K562 (cell line): ENCODE results near the gene FAM120C. TPM values are rescaled to one million over a fixed set of nuclear protein-coding genes. Genes with fewer than 3 reads are reported as not detected.

Experiments
- ATAC-seq: fragments of 200-7000 bp; cut with Tn5 transposase; 3 replicates; pipeline ENCODE4 v1.9.1; 2020; ENCODE audit warnings: moderate library complexity
- BruUV-seq: library from RNA; stranded (reverse); fragments of 400-500 nt; replicated peaks from 2 replicates; lab custom pipeline; 2021; lab: Mats Ljungman, UMichigan
- CTCF ChIA-PET: fragments of 300-600 bp; formaldehyde crosslinking; extraction: SDS; loops from one replicate; lab custom pipeline; 2021; ENCODE audit warnings: low intra/inter-chr PET ratio; lab: Yijun Ruan, JAX
- POLR2A ChIA-PET: fragments of 300-600, 350-650 bp; sonication (Branson Sonifier 250); formaldehyde crosslinking; extraction: SDS; loops from one replicate; lab custom pipeline; 2021; ENCODE audit warnings: antibody characterized with exemption, inconsistent platforms; lab: Yijun Ruan, JAX
- DNase-seq, 4 experiments: peaks; one replicate each; pipeline versions ENCODE4 v3.0.0 to v3.0.0-alpha.2; 2011 to 2018; ENCODE audit warnings: low spot score in 3 of 4, mixed read lengths in 3 of 4; ENCODE audit errors: extremely low read depth in 1 of 4
- FAIRE-seq: peaks from 2 replicates; lab custom pipeline; 2011; peaks lifted over from hg19 to GRCh38; lab: Jason Lieb, UNC
- H2AFZ ChIP-seq: 2 replicates; pipeline ENCODE4 v1.6.0; 2011; ENCODE audit warnings: low read depth, low read length, control low read depth, inconsistent platforms
- H3K27ac ChIP-seq: fragments of 200-600 bp; 3 replicates; pipeline ENCODE4 v1.8.0; 2011; ENCODE audit warnings: low read depth, mild to moderate bottlenecking, control low read depth, inconsistent platforms, low read length, moderate library complexity, mixed read lengths; ENCODE audit errors: extremely low read depth
- H3K27me3 ChIP-seq, 2 experiments: fragments of 300-600 bp in 1 of 2; 2 replicates in 1 of 2; 3 replicates in 1 of 2; pipeline versions ENCODE4 v1.6.0 to v1.8.0; 2011; ENCODE audit warnings: inconsistent platforms in 2 of 2, low read length in 2 of 2, mild to moderate bottlenecking in 1 of 2, mixed read lengths in 1 of 2, moderate library complexity in 1 of 2; ENCODE audit not compliant: control insufficient read depth in 2 of 2, insufficient read depth in 2 of 2
- H3K36me3 ChIP-seq: fragments of 300-600 bp; 3 replicates; pipeline ENCODE4 v1.8.0; 2011; ENCODE audit warnings: mild to moderate bottlenecking, low read length, inconsistent platforms; ENCODE audit not compliant: control insufficient read depth, insufficient read depth
- H3K4me1 ChIP-seq, 2 experiments: fragments of 200-600 bp in 1 of 2; replicated peaks in 1 of 2; 2 replicates in 1 of 2; 3 replicates in 1 of 2; pipeline versions ENCODE4 v1.5.1 to v1.8.0; 2011; ENCODE audit warnings: inconsistent platforms in 2 of 2, low read length in 2 of 2, mild to moderate bottlenecking in 1 of 2, mixed read lengths in 1 of 2, moderate library complexity in 1 of 2; ENCODE audit not compliant: control insufficient read depth in 2 of 2, insufficient read depth in 2 of 2
- H3K4me2 ChIP-seq: 2 replicates; pipeline ENCODE4 v1.6.1; 2011; ENCODE audit warnings: low read length, control low read depth, inconsistent platforms, mixed read lengths; ENCODE audit not compliant: insufficient read depth
- H3K4me3 ChIP-seq: fragments of 200-600 bp; sonication (generic), shearing (Covaris generic); 2 replicates; pipeline ENCODE4 v1.5.1; 2016; ENCODE audit warnings: control low read depth, inconsistent platforms
- H3K79me2 ChIP-seq: fragments of 200-600 bp; 3 replicates; pipeline ENCODE4 v1.8.0; 2011; ENCODE audit warnings: low read length, inconsistent platforms; ENCODE audit not compliant: control insufficient read depth, insufficient read depth
- H3K9ac ChIP-seq, 2 experiments: 2 replicates each; pipeline versions ENCODE4 v1.6.0 to v1.6.1; 2011; ENCODE audit warnings: low read depth in 2 of 2, low read length in 2 of 2, control low read depth in 1 of 2, inconsistent platforms in 1 of 2, mild to moderate bottlenecking in 1 of 2, mixed read lengths in 1 of 2; ENCODE audit not compliant: insufficient read depth in 1 of 2
- H3K9me1 ChIP-seq: one replicate; pipeline ENCODE4 v1.6.0; 2011; ENCODE audit warnings: inconsistent platforms, mild to moderate bottlenecking, low read length, moderate library complexity; ENCODE audit not compliant: control insufficient read depth, insufficient read depth
- H3K9me3 ChIP-seq: replicated peaks from 2 replicates; pipeline ENCODE4 v1.5.1; 2011; ENCODE audit warnings: low read depth, low read length, inconsistent platforms; ENCODE audit not compliant: control insufficient read depth, insufficient read depth
- H4K20me1 ChIP-seq: replicated peaks from 2 replicates; pipeline ENCODE4 v1.6.1; 2011; ENCODE audit warnings: low read length, inconsistent platforms, mixed read lengths; ENCODE audit not compliant: control insufficient read depth, insufficient read depth
- CSDE1 ChIP-seq, 2 experiments: fragments of 450-650 bp; IDR thresholded peaks; 2 replicates each; pipeline ENCODE4 v1.6.1; 2016; ENCODE audit warnings: mild to moderate bottlenecking in 1 of 2
- E2F3 ChIP-seq: fragments of 250-450 bp; sonication (Bioruptor Pico); IDR thresholded peaks from 2 replicates; pipeline ENCODE4 v1.4.0; 2020; ENCODE audit warnings: mild to moderate bottlenecking
- E2F6 ChIP-seq, 2 experiments: IDR thresholded peaks; 2 replicates each; pipeline ENCODE4 v1.6.1; 2011; ENCODE audit warnings: borderline replicate concordance in 1 of 2, control low read depth in 1 of 2, low read depth in 1 of 2, low read length in 1 of 2, mild to moderate bottlenecking in 1 of 2, mixed read lengths in 1 of 2, moderate library complexity in 1 of 2; ENCODE audit not compliant: insufficient read depth in 1 of 2, insufficient read length in 1 of 2, poor library complexity in 1 of 2, severe bottlenecking in 1 of 2; ENCODE audit errors: extremely low read depth in 1 of 2
- EP300 ChIP-seq: IDR thresholded peaks from 2 replicates; pipeline ENCODE4 v1.6.1; 2012; ENCODE audit warnings: low read length, improper control_type of control experiment
- HES1 ChIP-seq: fragments of 450-650 bp; IDR thresholded peaks from 2 replicates; pipeline ENCODE4 v1.6.1; 2016; ENCODE audit warnings: low read depth, mild to moderate bottlenecking, moderate library complexity
- MED1 ChIP-seq: sonication (generic); formaldehyde crosslinking; IDR thresholded peaks from 2 replicates; pipeline ENCODE4 v1.8.1; 2023; ENCODE audit warnings: missing genetic modification reagents, borderline replicate concordance
- OTX1 ChIP-seq: fragments of 450-650 bp; formaldehyde crosslinking; IDR thresholded peaks from 2 replicates; pipeline ENCODE4 v1.4.0; 2022; ENCODE audit warnings: mild to moderate bottlenecking
- RFX1 ChIP-seq: fragments of 450-650 bp; IDR thresholded peaks from 2 replicates; pipeline ENCODE4 v1.6.1; 2016; ENCODE audit warnings: mild to moderate bottlenecking, moderate library complexity
- RFX7 ChIP-seq: fragments of 250-450 bp; sonication (Bioruptor Pico); IDR thresholded peaks from 2 replicates; pipeline ENCODE4 v1.5.1; 2021; ENCODE audit warnings: mild to moderate bottlenecking
- SAFB ChIP-seq: fragments of 200-400 bp; formaldehyde crosslinking; IDR thresholded peaks from 2 replicates; pipeline ENCODE4 v1.6.1; 2017; ENCODE audit warnings: low read depth, low read length, borderline replicate concordance
- SMARCE1 ChIP-seq: fragments of 450-650 bp; IDR thresholded peaks from 2 replicates; pipeline ENCODE4 v1.7.1; 2016; ENCODE audit warnings: mild to moderate bottlenecking
- SNAPC5 ChIP-seq: fragments of 250-450 bp; sonication (Bioruptor Pico); IDR thresholded peaks from 2 replicates; pipeline ENCODE4 v1.8.0; 2021; ENCODE audit warnings: moderate library complexity, mild to moderate bottlenecking, inconsistent platforms
- XRCC5 ChIP-seq: fragments of 200-400 bp; formaldehyde crosslinking; IDR thresholded peaks from 2 replicates; pipeline ENCODE4 v1.6.1; 2017; ENCODE audit warnings: low read depth, mild to moderate bottlenecking, low read length
- ZNF311 ChIP-seq: fragments of 250-450 bp; sonication (Bioruptor Pico); IDR thresholded peaks from 2 replicates; pipeline ENCODE4 v1.4.0; 2020; ENCODE audit warnings: mild to moderate bottlenecking, moderate library complexity
- ZNF408 ChIP-seq: fragments of 250-450 bp; sonication (Bioruptor Pico); IDR thresholded peaks from 2 replicates; pipeline ENCODE4 v1.4.0; 2020; ENCODE audit warnings: low read depth, mild to moderate bottlenecking, moderate library complexity
- ZNF764 ChIP-seq: fragments of 250-450 bp; sonication (Bioruptor Pico); IDR thresholded peaks from 2 replicates; pipeline ENCODE4 v1.4.0; 2020; ENCODE audit warnings: low read depth, mild to moderate bottlenecking, moderate library complexity
- ZNF830 ChIP-seq: fragments of 250-450 bp; sonication (Bioruptor Pico); IDR thresholded peaks from 2 replicates; pipeline ENCODE4 v1.5.0; 2021; ENCODE audit warnings: mild to moderate bottlenecking
- in situ Hi-C: fragments of 300-500 bp; cut with MboI; formaldehyde crosslinking; loops from 4 replicates; pipeline ENCODE4 v1.15.0; 2018; ENCODE audit warnings: inconsistent platforms, mixed read lengths
- intact Hi-C: fragments of 100-400 bp; cut with micrococcal nuclease; formaldehyde crosslinking; loops from 2 replicates; pipeline ENCODE4 v1.14.2; 2022
- polyA plus RNA-seq, 8 experiments: library from polyadenylated mRNA; depleted of rRNA in 4 of 8; stranded (reverse) in 5 of 8; unstranded in 3 of 8; fragments of >200 nt; fragmentation: Nextera tagmentation in 2 of 8; fragmentation: Illumina TruSeq in 1 of 8; extraction: Ambion mirVana in 2 of 8; extraction: Trizol in 1 of 8; gene quantifications; 2 replicates each; pipeline versions ENCODE4 v1.2.1 to v1.2.3, GENCODE V29; 2011 to 2014; ENCODE audit warnings: inconsistent platforms in 1 of 8, missing spikeins in 1 of 8
- total RNA-seq, 7 experiments: library from RNA; depleted of rRNA in 6 of 7; stranded (reverse); fragments of >200 nt in 6 of 7; fragmentation: Illumina TruSeq in 2 of 7; extraction: Trizol in 2 of 7; gene quantifications; 2 replicates each; pipeline versions ENCODE4 v1.2.1 to v1.2.3, GENCODE V29; 2011 to 2021; ENCODE audit warnings: low replicate concordance in 1 of 7

FAM120C gene
- total and polyA plus RNA-seq, 9 of the 15 experiments (the other 6 are each of a cell fraction or from before 2014, with no cell fraction given), result 0.21 to 6.7 (median 2.1) TPM

GRCh38 chrX:54171091-54171490 is 12.0 kb downstream of the FAM120C start:
- FAIRE-seq, result no peak
- DNase-seq, result no peak
- ChIA-PET POLR2A (no interaction called here), CTCF (no interaction called here)
- Histone ChIP-seq H4K20me1 (no peaks in the 10 kb centered on the region; the same call in 1 of the 2 replicates), H3K27me3 (no peaks in the 10 kb centered on the region), H3K27ac (no peak overlapping the region), H3K36me3 (peaks cover 4% of the 10 kb centered on the region; the same call in 1 of the 3 replicates), H3K4me2 (no peak overlapping the region), H3K9me1 (no peaks in the 10 kb centered on the region), H3K4me1 (no peaks in the 10 kb centered on the region), H2AFZ (no peak overlapping the region), H3K9ac (no peak overlapping the region), H3K9me3 (no peaks in the 10 kb centered on the region), H3K79me2 (no peaks in the 10 kb centered on the region), H3K4me3 (no peak overlapping the region)
- intact Hi-C loops (no loop called here), in situ Hi-C loops (no loop called here)
- no peak for ATAC-seq
- no TSS peak for BruUV-seq
- no peak for TF ChIP-seq ZNF311
- no peak for TF ChIP-seq MED1 (CRISPR knock-in tag)
- no peak for TF ChIP-seq XRCC5
- no peak for TF ChIP-seq ZNF408 (CRISPR knock-in tag)
- no peak for TF ChIP-seq CSDE1 (IDR thresholded peaks at IDR 0.05)
- no peak for TF ChIP-seq RFX1
- TF ChIP-seq EP300, result no peak
- no peak for TF ChIP-seq SNAPC5 (CRISPR knock-in tag)
- TF ChIP-seq ZNF764 (CRISPR knock-in tag), result no peak
- no peak for TF ChIP-seq E2F3
- TF ChIP-seq SMARCE1, result no peak
- TF ChIP-seq SAFB, result no peak
- TF ChIP-seq OTX1 (CRISPR knock-in tag), result no peak
- TF ChIP-seq E2F6 (IDR thresholded peaks at IDR 0.05; ENCODE audit: borderline replicate concordance in 1 of 2, extremely low read depth in 1 of 2, insufficient read depth in 1 of 2, insufficient read length in 1 of 2, low read depth in 1 of 2, low read length in 1 of 2, poor library complexity in 1 of 2, severe bottlenecking in 1 of 2), result no peak
- TF ChIP-seq HES1, result no peak
- no peak for TF ChIP-seq ZNF830 (CRISPR knock-in tag)
- TF ChIP-seq RFX7, result no peak
